ENCODE data around the gene GPR155.
"Not testable (repeated sequence)": the region's sequence is repeated elsewhere in the genome, so short reads cannot be mapped to it uniquely, and the experiment has no call there.

Gene GPR155

GRCh38 chr2:174430066-174430465, 56.8 kb downstream of the GPR155 start:
- no peaks in the 10 kb centered on the region for H3K27me3 ChIP-seq (ENCODE audit: control insufficient read depth, low read length)
- no peak overlapping the region for H3K27ac ChIP-seq (ENCODE audit: low read depth, low read length)
- H3K79me2 ChIP-seq (ENCODE audit: control insufficient read depth, low read length) = no peaks in the 10 kb centered on the region
- H3K4me3 ChIP-seq (ENCODE audit: low read length) = no peak overlapping the region
- H3K4me2 ChIP-seq (ENCODE audit: low read length) = no peak overlapping the region
- TF ChIP-seq EZH2phosphoT487 (IDR thresholded peaks at IDR 0.05; ENCODE audit: borderline replicate concordance, low read length) (no peak), CTCF (IDR thresholded peaks at IDR 0.05; ENCODE audit: low read depth, low read length, poor library complexity, severe bottlenecking) (no peak)
- H3K9me2 ChIP-seq (replicated peaks; ENCODE audit: control insufficient read depth, low read length) = no peaks in the 10 kb centered on the region
- H3K36me3 ChIP-seq (ENCODE audit: control insufficient read depth, low read length) = no peaks in the 10 kb centered on the region
- H4K20me1 ChIP-seq (ENCODE audit: control insufficient read depth, insufficient read depth, low read depth, low read length) = no peaks in the 10 kb centered on the region
- H3K9me3 ChIP-seq (ENCODE audit: control insufficient read depth, insufficient read depth, low read length) = no peaks in the 10 kb centered on the region
- H3K4me1 ChIP-seq (ENCODE audit: control insufficient read depth, low read length) = no peaks in the 10 kb centered on the region
- no peaks in the 10 kb centered on the region for H3F3A ChIP-seq (ENCODE audit: control insufficient read depth, insufficient read depth)

- Histone ChIP-seq H3K27me3 (ENCODE audit: control insufficient read depth, low read length) (no peaks in the 10 kb centered on the region), H3K36me3 (ENCODE audit: control insufficient read depth, low read length) (no peaks in the 10 kb centered on the region), H3K4me2 (ENCODE audit: low read length) (no peak overlapping the region), H4K20me1 (ENCODE audit: control insufficient read depth, insufficient read depth, low read depth, low read length) (no peaks in the 10 kb centered on the region), H3K79me2 (ENCODE audit: control insufficient read depth, low read length) (no peaks in the 10 kb centered on the region), H3K9me2 (replicated peaks; ENCODE audit: control insufficient read depth, low read length) (no peaks in the 10 kb centered on the region), H3K4me1 (ENCODE audit: control insufficient read depth, low read length) (no peaks in the 10 kb centered on the region), H3F3A (ENCODE audit: control insufficient read depth, insufficient read depth) (no peaks in the 10 kb centered on the region), H3K27ac (ENCODE audit: low read depth, low read length) (no peak overlapping the region), H3K4me3 (ENCODE audit: low read length) (no peak overlapping the region), H3K9me3 (ENCODE audit: control insufficient read depth, insufficient read depth, low read length) (no peaks in the 10 kb centered on the region)
- TF ChIP-seq EZH2phosphoT487 (IDR thresholded peaks at IDR 0.05; ENCODE audit: borderline replicate concordance, low read length) (no peak), CTCF (IDR thresholded peaks at IDR 0.05; ENCODE audit: low read depth, low read length, poor library complexity, severe bottlenecking) (no peak)
These were observed 58.6 kb downstream of the GPR155 start for GRCh38 chr2:174428214-174428613.

- TF ChIP-seq CTCF (IDR thresholded peaks at IDR 0.05; ENCODE audit: low read depth, low read length, poor library complexity, severe bottlenecking) = no peak
- no peak for TF ChIP-seq EZH2phosphoT487 (IDR thresholded peaks at IDR 0.05; ENCODE audit: borderline replicate concordance, low read length)
- Histone ChIP-seq H4K20me1 (ENCODE audit: control insufficient read depth, insufficient read depth, low read depth, low read length) (no peaks in the 10 kb centered on the region), H3K27ac (ENCODE audit: low read depth, low read length) (no peak overlapping the region), H3K4me1 (ENCODE audit: control insufficient read depth, low read length) (no peaks in the 10 kb centered on the region), H3K9me2 (replicated peaks; ENCODE audit: control insufficient read depth, low read length) (no peaks in the 10 kb centered on the region), H3K79me2 (ENCODE audit: control insufficient read depth, low read length) (no peaks in the 10 kb centered on the region), H3K9me3 (ENCODE audit: control insufficient read depth, insufficient read depth, low read length) (no peaks in the 10 kb centered on the region), H3K4me3 (ENCODE audit: low read length) (no peak overlapping the region), H3K4me2 (ENCODE audit: low read length) (no peak overlapping the region), H3K36me3 (ENCODE audit: control insufficient read depth, low read length) (no peaks in the 10 kb centered on the region), H3K27me3 (ENCODE audit: control insufficient read depth, low read length) (no peaks in the 10 kb centered on the region), H3F3A (ENCODE audit: control insufficient read depth, insufficient read depth) (no peaks in the 10 kb centered on the region)
These were observed 74.6 kb downstream of the GPR155 start for GRCh38 chr2:174412256-174412655.

- not testable (repeated sequence) for H3K27me3 ChIP-seq (ENCODE audit: control insufficient read depth, low read length); H3K9me2 ChIP-seq (replicated peaks; ENCODE audit: control insufficient read depth, low read length); H3K4me2 ChIP-seq (ENCODE audit: low read length); H3F3A ChIP-seq (ENCODE audit: control insufficient read depth, insufficient read depth); H3K79me2 ChIP-seq (ENCODE audit: control insufficient read depth, low read length); H4K20me1 ChIP-seq (ENCODE audit: control insufficient read depth, insufficient read depth, low read depth, low read length); H3K4me1 ChIP-seq (ENCODE audit: control insufficient read depth, low read length); H3K9me3 ChIP-seq (ENCODE audit: control insufficient read depth, insufficient read depth, low read length); H3K27ac ChIP-seq (ENCODE audit: low read depth, low read length); H3K36me3 ChIP-seq (ENCODE audit: control insufficient read depth, low read length); H3K4me3 ChIP-seq (ENCODE audit: low read length)
These were observed 76.8 kb downstream of the GPR155 start for GRCh38 chr2:174410039-174410438.

Data from DOHH2 (cell line).